Activated CD8-positive, alpha-beta T cell treated with anti-CD3 and anti-CD28 coated beads for 36 hours (primary cell): ENCODE data around the gene WSB1. TPM values are rescaled to one million over a fixed set of nuclear protein-coding genes. Genes with fewer than 3 reads are reported as not detected.

Source experiments
- ATAC-seq: fragments of 200-7000 bp; cut with Tn5 transposase; one replicate; pipeline ENCODE4 v1.10.0; 2021; ENCODE audit warnings: mild to moderate bottlenecking, moderate library complexity
- CTCF ChIA-PET: fragments of 350-600 bp; sonication (Branson Sonifier 250); formaldehyde crosslinking; loops from one replicate; lab custom pipeline; 2021; ENCODE audit warnings: antibody characterized with exemption; lab: Charles Lee
- POLR2A ChIA-PET: fragments of 350-600 bp; sonication (Branson Sonifier 250); formaldehyde crosslinking; loops from one replicate; lab custom pipeline; 2021; ENCODE audit warnings: antibody characterized with exemption; lab: Charles Lee
- DNase-seq: peaks from one replicate; pipeline ENCODE4 v3.0.0-alpha.2; 2020
- H3K27ac Mint-ChIP-seq: one replicate; pipeline ENCODE4 v1.8.0; 2021; ENCODE audit warnings: mild to moderate bottlenecking, mixed read lengths
- H3K27me3 Mint-ChIP-seq: one replicate; pipeline ENCODE4 v1.8.0; 2021; ENCODE audit warnings: mixed read lengths
- H3K36me3 Mint-ChIP-seq: one replicate; pipeline ENCODE4 v1.8.0; 2021; ENCODE audit warnings: low read depth, mixed read lengths
- H3K4me1 Mint-ChIP-seq: one replicate; pipeline ENCODE4 v1.8.0; 2021; ENCODE audit warnings: low read depth, mixed read lengths
- H3K4me3 Mint-ChIP-seq: one replicate; pipeline ENCODE4 v1.8.0; 2021; ENCODE audit warnings: mild to moderate bottlenecking, moderate library complexity, mixed read lengths
- H3K9me3 Mint-ChIP-seq: one replicate; pipeline ENCODE4 v1.8.0; 2021; ENCODE audit warnings: mixed read lengths
- intact Hi-C: fragments of 100-400 bp; cut with micrococcal nuclease; formaldehyde crosslinking; loops from one replicate; pipeline ENCODE4 v1.10.0; 2022
- total RNA-seq, 2 experiments: library from RNA; stranded (reverse); gene quantifications; one replicate each; pipeline ENCODE4 v1.2.3, GENCODE V29; 2021
- TF ChIP-seq, protein P1 (sequence below): fragments of 200-600 bp; IDR thresholded peaks from one replicate; pipeline ENCODE4 v1.8.0; 2022; ENCODE audit warnings: antibody characterized with exemption, mild to moderate bottlenecking

WSB1 gene
- total RNA-seq, 2 experiments from 2014 or later, result 224 to 231 TPM

DNA sequence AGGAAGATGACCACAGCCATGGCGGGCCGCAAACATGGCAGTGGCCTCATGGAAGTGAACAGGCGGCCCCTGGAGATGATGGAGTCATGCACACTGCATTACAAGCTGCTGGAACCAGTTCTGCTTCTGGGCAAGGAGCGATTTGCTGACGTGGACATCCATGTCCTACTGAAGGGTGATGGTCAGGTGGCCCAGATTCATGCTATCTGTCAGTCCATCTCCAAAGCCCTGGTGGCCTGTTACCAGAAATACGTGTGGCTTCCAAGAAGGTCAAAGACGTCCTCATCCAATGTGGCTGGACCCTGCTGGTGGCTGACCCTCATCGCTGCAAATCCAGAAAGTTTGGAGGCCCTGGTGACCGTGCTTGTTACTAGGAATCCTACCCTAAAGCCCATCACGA is 13.4 kb upstream of the WSB1 start:
- DNase-seq, result no peak
- ChIA-PET POLR2A (no interaction called here), CTCF (no interaction called here)
- Mint-ChIP-seq H3K4me1 (no peaks in the 10 kb centered on the region), H3K4me3 (no peak overlapping the region), H3K27ac (no peak overlapping the region), H3K36me3 (no peaks in the 10 kb centered on the region), H3K9me3 (no peaks in the 10 kb centered on the region), H3K27me3 (no peaks in the 10 kb centered on the region)
- TF ChIP-seq, protein P1, sequence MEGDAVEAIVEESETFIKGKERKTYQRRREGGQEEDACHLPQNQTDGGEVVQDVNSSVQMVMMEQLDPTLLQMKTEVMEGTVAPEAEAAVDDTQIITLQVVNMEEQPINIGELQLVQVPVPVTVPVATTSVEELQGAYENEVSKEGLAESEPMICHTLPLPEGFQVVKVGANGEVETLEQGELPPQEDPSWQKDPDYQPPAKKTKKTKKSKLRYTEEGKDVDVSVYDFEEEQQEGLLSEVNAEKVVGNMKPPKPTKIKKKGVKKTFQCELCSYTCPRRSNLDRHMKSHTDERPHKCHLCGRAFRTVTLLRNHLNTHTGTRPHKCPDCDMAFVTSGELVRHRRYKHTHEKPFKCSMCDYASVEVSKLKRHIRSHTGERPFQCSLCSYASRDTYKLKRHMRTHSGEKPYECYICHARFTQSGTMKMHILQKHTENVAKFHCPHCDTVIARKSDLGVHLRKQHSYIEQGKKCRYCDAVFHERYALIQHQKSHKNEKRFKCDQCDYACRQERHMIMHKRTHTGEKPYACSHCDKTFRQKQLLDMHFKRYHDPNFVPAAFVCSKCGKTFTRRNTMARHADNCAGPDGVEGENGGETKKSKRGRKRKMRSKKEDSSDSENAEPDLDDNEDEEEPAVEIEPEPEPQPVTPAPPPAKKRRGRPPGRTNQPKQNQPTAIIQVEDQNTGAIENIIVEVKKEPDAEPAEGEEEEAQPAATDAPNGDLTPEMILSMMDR, result no peak
- no peak for ATAC-seq
- intact Hi-C loops, result no loop called here

GRCh38 chr17:27281438-27281837 is 12.5 kb upstream of the WSB1 start:
- TF ChIP-seq, protein P1, result no peak
- no peak for ATAC-seq
- CTCF ChIA-PET, result interaction anchor here (1.0 kb wide), 1 partner anchor 45 kb away, joined by 4 read pairs; no protein-coding TSS in a partner anchor
- Mint-ChIP-seq H3K4me3 (no peak overlapping the region), H3K27me3 (no peaks in the 10 kb centered on the region), H3K9me3 (no peaks in the 10 kb centered on the region), H3K4me1 (no peaks in the 10 kb centered on the region), H3K36me3 (no peaks in the 10 kb centered on the region), H3K27ac (no peak overlapping the region)
- intact Hi-C loops, result no loop called here
- POLR2A ChIA-PET, result no interaction called here
- no peak for DNase-seq

GRCh38 chr17:27282054-27282551 is 11.8 kb upstream of the WSB1 start:
- Mint-ChIP-seq H3K4me1 (no peaks in the 10 kb centered on the region), H3K4me3 (no peak overlapping the region), H3K27me3 (no peaks in the 10 kb centered on the region), H3K9me3 (no peaks in the 10 kb centered on the region), H3K27ac (no peak overlapping the region), H3K36me3 (no peaks in the 10 kb centered on the region)
- TF ChIP-seq, protein P1, result no peak
- CTCF ChIA-PET, result interaction anchor here (1.0 kb wide), 1 partner anchor 46 kb away, joined by 4 read pairs; no protein-coding TSS in a partner anchor
- POLR2A ChIA-PET, result interaction anchor here (0.5 kb wide), 1 partner anchor 308 kb away, joined by 3 read pairs; no protein-coding TSS in a partner anchor
- intact Hi-C loops, result no loop called here
- no peak for ATAC-seq
- no peak for DNase-seq

- TF ChIP-seq, protein P1, result no peak
- H3K9me3 Mint-ChIP-seq, result no peaks in the 10 kb centered on the region
- H3K27ac Mint-ChIP-seq, result no peak overlapping the region
- H3K4me1 Mint-ChIP-seq, result no peaks in the 10 kb centered on the region
- ChIA-PET POLR2A (no interaction called here), CTCF (no interaction called here)
- ATAC-seq (no peak), DNase-seq (no peak)
- no peak overlapping the region for H3K4me3 Mint-ChIP-seq
- H3K27me3 Mint-ChIP-seq, result no peaks in the 10 kb centered on the region
- no peaks in the 10 kb centered on the region for H3K36me3 Mint-ChIP-seq
- intact Hi-C loops, result no loop called here
Measured at GRCh38 chr17:27283060-27283459, 10.9 kb upstream of the WSB1 start.

DNA sequence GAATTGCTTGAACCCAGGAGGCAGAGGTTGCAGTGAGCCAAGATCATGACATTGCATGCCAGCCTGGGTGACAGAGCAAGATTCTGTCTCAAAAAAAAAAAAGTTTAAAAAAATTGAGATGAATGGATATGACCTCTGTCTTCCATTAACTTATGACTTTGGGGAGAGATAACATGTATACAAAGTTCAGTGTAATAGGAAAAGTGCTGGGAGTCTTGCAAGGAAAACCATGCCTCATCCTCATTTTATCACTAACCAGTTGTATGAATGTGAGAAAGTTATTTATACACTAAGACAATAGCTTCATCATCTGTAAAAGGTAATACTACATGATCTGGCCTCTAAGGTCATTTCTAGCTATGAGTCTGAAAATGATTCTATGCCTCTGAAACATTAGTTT is 10.2 kb upstream of the WSB1 start:
- intact Hi-C loops, result no loop called here
- Mint-ChIP-seq H3K4me3 (no peak overlapping the region), H3K4me1 (no peaks in the 10 kb centered on the region), H3K9me3 (no peaks in the 10 kb centered on the region), H3K36me3 (no peaks in the 10 kb centered on the region), H3K27ac (no peak overlapping the region), H3K27me3 (no peaks in the 10 kb centered on the region)
- POLR2A ChIA-PET, result no interaction called here
- CTCF ChIA-PET, result no interaction called here
- ATAC-seq, result no peak
- TF ChIP-seq, protein P1, result no peak
- no peak for DNase-seq
